ENCODE data around the gene LMO1.

LMO1 gene

GRCh38 chr11:8190431-8190830 is 73.2 kb downstream of the LMO1 start:
- no peaks in the 10 kb centered on the region for H3K27me3 ChIP-seq (ENCODE audit: insufficient read depth, low read length, poor library complexity, severe bottlenecking)
- no peak overlapping the region for H3K4me2 ChIP-seq (ENCODE audit: low read depth, low read length, poor library complexity, severe bottlenecking)
- H3K79me2 ChIP-seq (ENCODE audit: insufficient read depth, low read length), result no peaks in the 10 kb centered on the region
- no peaks in the 10 kb centered on the region for H3K9me3 ChIP-seq (ENCODE audit: insufficient read depth, low read depth, low read length)
- TF ChIP-seq EZH2phosphoT487 (IDR thresholded peaks at IDR 0.05; ENCODE audit: borderline replicate concordance) (no peak), CTCF (conservative IDR thresholded peaks at IDR 0.05; ENCODE audit: low read length) (no peak)
- H4K20me1 ChIP-seq (ENCODE audit: insufficient read depth, low read length, poor library complexity, severe bottlenecking), result no peaks in the 10 kb centered on the region
- no peaks in the 10 kb centered on the region for H3K36me3 ChIP-seq (ENCODE audit: insufficient read depth, low read length)
- H3K9ac ChIP-seq (ENCODE audit: low read depth, low read length, poor library complexity, severe bottlenecking), result no peak overlapping the region
- H3K9me2 ChIP-seq (replicated peaks; ENCODE audit: low read depth, low read length), result no peaks in the 10 kb centered on the region
- H3K4me1 ChIP-seq (ENCODE audit: insufficient read depth, low read length, poor library complexity, severe bottlenecking), result no peaks in the 10 kb centered on the region
- H3F3A ChIP-seq (ENCODE audit: low read depth), result no peaks in the 10 kb centered on the region
- no peak overlapping the region for H3K4me3 ChIP-seq (ENCODE audit: low read length, poor library complexity, severe bottlenecking)
- no peak overlapping the region for H2AFZ ChIP-seq (ENCODE audit: low read length)

GRCh38 chr11:8186429-8186828 is 77.2 kb downstream of the LMO1 start:
- TF ChIP-seq EZH2phosphoT487 (IDR thresholded peaks at IDR 0.05; ENCODE audit: borderline replicate concordance), result no peak
- TF ChIP-seq CTCF (conservative IDR thresholded peaks at IDR 0.05; ENCODE audit: low read length), result no peak
- H2AFZ ChIP-seq (ENCODE audit: low read length), result no peak overlapping the region
- no peaks in the 10 kb centered on the region for H3K9me3 ChIP-seq (ENCODE audit: insufficient read depth, low read depth, low read length)
- H3K27me3 ChIP-seq (ENCODE audit: insufficient read depth, low read length, poor library complexity, severe bottlenecking), result no peaks in the 10 kb centered on the region
- no peaks in the 10 kb centered on the region for H3K9me2 ChIP-seq (replicated peaks; ENCODE audit: low read depth, low read length)
- no peaks in the 10 kb centered on the region for H3K36me3 ChIP-seq (ENCODE audit: insufficient read depth, low read length)
- H3K79me2 ChIP-seq (ENCODE audit: insufficient read depth, low read length), result no peaks in the 10 kb centered on the region
- no peak overlapping the region for H3K4me2 ChIP-seq (ENCODE audit: low read depth, low read length, poor library complexity, severe bottlenecking)
- H3K9ac ChIP-seq (ENCODE audit: low read depth, low read length, poor library complexity, severe bottlenecking), result no peak overlapping the region
- no peaks in the 10 kb centered on the region for H4K20me1 ChIP-seq (ENCODE audit: insufficient read depth, low read length, poor library complexity, severe bottlenecking)
- H3F3A ChIP-seq (ENCODE audit: low read depth), result no peaks in the 10 kb centered on the region
- no peak overlapping the region for H3K4me3 ChIP-seq (ENCODE audit: low read length, poor library complexity, severe bottlenecking)
- no peaks in the 10 kb centered on the region for H3K4me1 ChIP-seq (ENCODE audit: insufficient read depth, low read length, poor library complexity, severe bottlenecking)

GRCh38 chr11:8183111-8183510 is 80.6 kb downstream of the LMO1 start:
- Histone ChIP-seq H3K4me2 (ENCODE audit: low read depth, low read length, poor library complexity, severe bottlenecking) (no peak overlapping the region), H4K20me1 (ENCODE audit: insufficient read depth, low read length, poor library complexity, severe bottlenecking) (no peaks in the 10 kb centered on the region), H3K27me3 (ENCODE audit: insufficient read depth, low read length, poor library complexity, severe bottlenecking) (no peaks in the 10 kb centered on the region)

More at GRCh38 chr11:8183111-8183510, 80.6 kb downstream of the LMO1 start:
- H3K36me3 ChIP-seq (ENCODE audit: insufficient read depth, low read length), result no peaks in the 10 kb centered on the region
- no peaks in the 10 kb centered on the region for H3K4me1 ChIP-seq (ENCODE audit: insufficient read depth, low read length, poor library complexity, severe bottlenecking)
- no peak for TF ChIP-seq CTCF (conservative IDR thresholded peaks at IDR 0.05; ENCODE audit: low read length)
- no peak for TF ChIP-seq EZH2phosphoT487 (IDR thresholded peaks at IDR 0.05; ENCODE audit: borderline replicate concordance)
- no peaks in the 10 kb centered on the region for H3K9me2 ChIP-seq (replicated peaks; ENCODE audit: low read depth, low read length)
- no peaks in the 10 kb centered on the region for H3K9me3 ChIP-seq (ENCODE audit: insufficient read depth, low read depth, low read length)
- no peak overlapping the region for H3K4me3 ChIP-seq (ENCODE audit: low read length, poor library complexity, severe bottlenecking)
- no peaks in the 10 kb centered on the region for H3F3A ChIP-seq (ENCODE audit: low read depth)
- H3K9ac ChIP-seq (ENCODE audit: low read depth, low read length, poor library complexity, severe bottlenecking), result no peak overlapping the region
- H2AFZ ChIP-seq (ENCODE audit: low read length), result no peak overlapping the region
- no peaks in the 10 kb centered on the region for H3K79me2 ChIP-seq (ENCODE audit: insufficient read depth, low read length)

Data from Loucy (cell line).